Right lobe of liver (tissue), 6 donors: ENCODE data around the gene EDNRA. TPM values are rescaled to one million over a fixed set of nuclear protein-coding genes. Genes with fewer than 3 reads are reported as not detected.

ENCODE experiments used
- ATAC-seq, 4 donors: fragments of 200-7000 bp; cut with Tn5 transposase; one replicate each; pipeline ENCODE4 v1.9.1; 2020; ENCODE audit warnings: mild to moderate bottlenecking in 4 of 4, moderate library complexity in 4 of 4
- DNase-seq, 3 donors: peaks; one replicate each; pipeline ENCODE4 v3.0.0-alpha.2; 2020
- H3K27ac ChIP-seq, 3 donors: fragments of 200-600 bp; one replicate each; pipeline ENCODE4 v1.8.0; 2022
- H3K27me3 ChIP-seq, 2 donors: fragments of 200-600 bp; one replicate each; pipeline ENCODE4 v1.8.0; 2022
- H3K36me3 ChIP-seq, 4 donors: fragments of 200-600 bp; sonication (generic) in 1 of 4; one replicate each; pipeline versions ENCODE4 v1.5.1 to v1.8.0; 2017 to 2022; ENCODE audit warnings: control low read depth in 1 of 4
- H3K4me1 ChIP-seq, 4 donors: fragments of 200-600 bp; sonication (generic) in 1 of 4; one replicate each; pipeline versions ENCODE4 v1.5.1 to v1.8.0; 2017 to 2022; ENCODE audit warnings: control low read depth in 1 of 4
- H3K4me3 ChIP-seq, 3 donors: fragments of 200-600 bp; one replicate each; pipeline ENCODE4 v1.8.0; 2022
- H3K9me3 ChIP-seq, 4 donors: fragments of 200-600 bp; sonication (generic) in 1 of 4; one replicate each; pipeline versions ENCODE4 v1.5.1 to v1.8.0; 2017 to 2022; ENCODE audit warnings: control low read depth in 1 of 4
- POLR2A ChIP-seq: fragments of 450-650 bp; IDR thresholded peaks from one replicate; pipeline ENCODE4 v1.6.1; 2017; ENCODE audit warnings: antibody characterized with exemption, mild to moderate bottlenecking
- WGBS: methylation state at CpG from one replicate; pipeline ENCODE4 v1.1.6; 2018; ENCODE audit warnings: low coverage, low lambda C conversion rate; ENCODE audit not compliant: insufficient coverage; ENCODE audit errors: missing lambda C conversion rate; 5-methylcytosine and 5-hydroxymethylcytosine counted together
- intact Hi-C, 2 donors: fragments of 100-400 bp; cut with DNase I; formaldehyde crosslinking; loops; one replicate each; pipeline versions ENCODE4 v1.11.2 to v1.14.1; 2022
- total RNA-seq, 6 experiments: library from RNA; depleted of rRNA in 2 of 6; stranded (reverse); fragments of >200 nt in 2 of 6; fragmentation: NEBNext Ultra II Directional in 3 of 6; extraction: Animal tissue kit (Norgen Biotek cat#: 25700) in 3 of 6; gene quantifications; one replicate each; pipeline versions ENCODE4 v1.1.0 to v1.2.4, GENCODE V29; 2016 to 2023
- TF ChIP-seq, protein P1 (sequence below), 4 donors: fragments of 200-600 bp in 3 of 4; fragments of 450-650 bp in 1 of 4; IDR thresholded peaks; one replicate each; pipeline versions ENCODE4 v1.5.1 to v1.8.0; 2016 to 2022; ENCODE audit warnings: antibody characterized with exemption in 4 of 4, mild to moderate bottlenecking in 2 of 4
- donor health status: DM: no; HTN: yes; CAD: no.
- donor health status: DM: no; HTN: no; CAD: no.
- donor health status: DM: no; HTN: no; CAD: no.
- donor health status: DM: no; HTN: yes; CAD: no.
- donor health status: DM: no; HTN: yes; CAD: no.

EDNRA gene
- total RNA-seq, 6 experiments from 2014 or later = 0.61 to 1.2 (median 0.92) TPM

DNA sequence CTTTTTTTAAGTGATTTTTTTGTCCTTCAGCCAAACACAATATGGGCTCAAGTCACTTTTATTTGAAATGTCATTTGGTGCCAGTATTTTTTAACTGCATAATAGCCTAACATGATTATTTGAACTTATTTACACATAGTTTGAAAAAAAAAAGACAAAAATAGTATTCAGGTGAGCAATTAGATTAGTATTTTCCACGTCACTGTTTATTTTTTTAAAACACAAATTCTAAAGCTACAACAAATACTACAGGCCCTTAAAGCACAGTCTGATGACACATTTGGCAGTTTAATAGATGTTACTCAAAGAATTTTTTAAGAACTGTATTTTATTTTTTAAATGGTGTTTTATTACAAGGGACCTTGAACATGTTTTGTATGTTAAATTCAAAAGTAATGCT lies 62.1 kb downstream of the EDNRA start:
- no peaks in the 10 kb centered on the region for H3K4me1 ChIP-seq
- intact Hi-C loops = no loop called here
- no peaks in the 10 kb centered on the region for H3K9me3 ChIP-seq
- no peaks in the 10 kb centered on the region for H3K27me3 ChIP-seq
- H3K27ac ChIP-seq = no peak overlapping the region
- WGBS = 41% methylated on average over 1 of the region's 1 CpG
- no peak for ATAC-seq
- no peak for DNase-seq
- H3K4me3 ChIP-seq = no peak overlapping the region
- no peak for TF ChIP-seq POLR2A
- TF ChIP-seq, protein P1, sequence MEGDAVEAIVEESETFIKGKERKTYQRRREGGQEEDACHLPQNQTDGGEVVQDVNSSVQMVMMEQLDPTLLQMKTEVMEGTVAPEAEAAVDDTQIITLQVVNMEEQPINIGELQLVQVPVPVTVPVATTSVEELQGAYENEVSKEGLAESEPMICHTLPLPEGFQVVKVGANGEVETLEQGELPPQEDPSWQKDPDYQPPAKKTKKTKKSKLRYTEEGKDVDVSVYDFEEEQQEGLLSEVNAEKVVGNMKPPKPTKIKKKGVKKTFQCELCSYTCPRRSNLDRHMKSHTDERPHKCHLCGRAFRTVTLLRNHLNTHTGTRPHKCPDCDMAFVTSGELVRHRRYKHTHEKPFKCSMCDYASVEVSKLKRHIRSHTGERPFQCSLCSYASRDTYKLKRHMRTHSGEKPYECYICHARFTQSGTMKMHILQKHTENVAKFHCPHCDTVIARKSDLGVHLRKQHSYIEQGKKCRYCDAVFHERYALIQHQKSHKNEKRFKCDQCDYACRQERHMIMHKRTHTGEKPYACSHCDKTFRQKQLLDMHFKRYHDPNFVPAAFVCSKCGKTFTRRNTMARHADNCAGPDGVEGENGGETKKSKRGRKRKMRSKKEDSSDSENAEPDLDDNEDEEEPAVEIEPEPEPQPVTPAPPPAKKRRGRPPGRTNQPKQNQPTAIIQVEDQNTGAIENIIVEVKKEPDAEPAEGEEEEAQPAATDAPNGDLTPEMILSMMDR (IDR thresholded peaks at IDR 0.05) = no peak
- no peaks in the 10 kb centered on the region for H3K36me3 ChIP-seq

DNA sequence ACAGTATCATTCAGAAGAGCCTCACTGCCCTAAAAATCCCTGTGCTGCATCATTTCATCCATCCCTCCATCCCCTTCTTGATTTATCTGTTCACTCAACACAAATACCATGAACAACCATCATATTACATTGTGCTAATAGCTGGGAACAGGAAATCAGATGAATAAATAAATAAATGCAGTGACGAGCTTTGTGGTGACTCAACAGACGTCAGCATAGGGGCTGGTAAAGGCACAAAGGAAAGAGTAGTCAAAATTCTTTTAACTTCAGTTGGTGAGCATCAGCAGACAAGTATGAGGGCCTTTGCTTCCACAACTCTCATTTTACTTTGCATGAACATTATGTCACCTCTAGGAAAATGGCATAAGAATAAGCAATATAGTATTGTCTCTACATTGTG lies 65.5 kb downstream of the EDNRA start:
- Histone ChIP-seq H3K27me3 (no peaks in the 10 kb centered on the region), H3K4me1 (no peaks in the 10 kb centered on the region), H3K4me3 (no peak overlapping the region), H3K9me3 (no peaks in the 10 kb centered on the region), H3K36me3 (no peaks in the 10 kb centered on the region), H3K27ac (no peak overlapping the region)
- DNase-seq (no peak), ATAC-seq (no peak)
- TF ChIP-seq, protein P1 (IDR thresholded peaks at IDR 0.05) = no peak
- WGBS = 51% methylated on average over 2 of the region's 2 CpGs
- intact Hi-C loops = no loop called here

DNA sequence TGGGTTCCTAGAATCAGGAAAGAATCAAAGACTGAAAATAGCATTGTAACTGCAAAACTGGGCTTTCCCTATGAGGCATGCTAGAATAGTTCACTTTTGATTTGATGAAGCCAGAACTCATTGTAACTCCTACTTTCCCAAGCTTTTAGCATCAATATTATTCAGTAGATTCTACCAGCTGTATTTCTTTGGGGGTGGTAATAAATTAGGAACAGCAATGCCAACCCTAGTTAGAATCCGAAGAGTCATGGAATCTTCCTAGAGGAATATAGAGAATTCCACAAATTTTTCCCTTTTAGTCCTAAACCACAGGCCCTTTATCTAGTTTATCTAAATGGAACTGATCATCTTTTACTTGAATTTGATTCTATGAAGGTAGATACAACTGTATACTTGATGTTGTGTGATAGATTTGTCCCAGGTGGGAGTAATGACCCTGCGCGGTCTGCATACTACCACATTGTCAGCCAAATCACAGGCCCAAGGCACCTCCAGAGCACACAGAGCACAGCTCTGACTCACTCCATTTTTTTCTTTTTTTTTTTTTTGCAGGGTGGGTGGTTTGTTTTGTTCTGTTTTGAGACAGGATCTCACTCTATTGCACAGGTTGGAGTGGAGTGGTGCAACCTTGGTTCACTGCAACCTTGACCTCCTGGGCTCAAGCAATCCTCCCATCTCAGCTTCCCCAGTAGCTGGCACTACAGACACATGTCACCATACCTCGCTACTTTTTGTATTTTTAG lies 66.6 kb downstream of the EDNRA start:
- intact Hi-C loops = no loop called here
- Histone ChIP-seq H3K9me3 (no peaks in the 10 kb centered on the region), H3K4me1 (no peaks in the 10 kb centered on the region), H3K27me3 (no peaks in the 10 kb centered on the region), H3K4me3 (no peak overlapping the region), H3K27ac (no peak overlapping the region), H3K36me3 (no peaks in the 10 kb centered on the region)
- TF ChIP-seq, protein P1 (IDR thresholded peaks at IDR 0.05) = no peak
- TF ChIP-seq POLR2A = no peak
- 83% methylated on average over 4 of the region's 4 CpGs for WGBS
- DNase-seq (no peak), ATAC-seq (no peak)

DNA sequence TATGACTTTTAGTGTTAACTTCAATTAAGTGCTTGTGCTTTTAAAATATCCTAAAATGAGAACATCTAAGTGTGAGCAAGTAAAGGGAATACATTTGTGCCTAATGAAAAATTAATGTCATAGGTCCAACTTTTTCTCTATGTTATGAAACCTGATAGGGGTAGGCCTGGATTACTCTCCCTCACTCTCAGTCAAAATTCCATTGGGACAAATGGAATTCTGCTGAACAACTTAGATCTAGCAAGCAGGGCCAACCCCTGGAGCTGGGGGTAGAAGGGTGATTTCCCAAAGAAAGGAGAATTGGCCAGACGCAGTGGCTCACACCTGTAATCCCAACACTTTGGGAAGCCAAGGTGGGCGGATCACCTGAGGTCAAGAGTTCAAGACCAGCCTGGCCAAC lies 67.4 kb downstream of the EDNRA start:
- 100% methylated on average over 1 of the region's 2 CpGs for WGBS
- intact Hi-C loops = no loop called here
- TF ChIP-seq, protein P1 (IDR thresholded peaks at IDR 0.05) = no peak
- TF ChIP-seq POLR2A = no peak
- DNase-seq (no peak), ATAC-seq (no peak)
- H3K4me3 ChIP-seq = no peak overlapping the region
- no peaks in the 10 kb centered on the region for H3K27me3 ChIP-seq
- no peaks in the 10 kb centered on the region for H3K9me3 ChIP-seq
- H3K4me1 ChIP-seq = no peaks in the 10 kb centered on the region
- no peak overlapping the region for H3K27ac ChIP-seq
- no peaks in the 10 kb centered on the region for H3K36me3 ChIP-seq
